Retinal pigment epithelial cell (primary cell): Measurements from ENCODE around the gene RAB30.

Source experiments
- DNase-seq: peaks from one replicate; pipeline ENCODE4 v3.0.0-alpha.2; 2010; ENCODE audit warnings: low read depth
- H3K4me3 ChIP-seq: 2 replicates; pipeline ENCODE4 v1.5.1; 2011; ENCODE audit warnings: mild to moderate bottlenecking, low read length, control low read depth, moderate library complexity
- CTCF ChIP-seq: conservative IDR thresholded peaks from 2 replicates; pipeline ENCODE4 v1.5.1; 2011; ENCODE audit warnings: low read depth, low read length, control low read depth, inconsistent platforms

The RAB30 gene

GRCh38 chr11:83004746-83005556 is 66.7 kb downstream of the RAB30 start:
- TF ChIP-seq CTCF: no peak
- no peak overlapping the region for H3K4me3 ChIP-seq
- DNase-seq: no peak

GRCh38 chr11:83002522-83002921 is 69.2 kb downstream of the RAB30 start:
- DNase-seq: no peak
- no peak for TF ChIP-seq CTCF
- H3K4me3 ChIP-seq: no peak overlapping the region

- H3K4me3 ChIP-seq: no peak overlapping the region
- no peak for DNase-seq
- TF ChIP-seq CTCF: no peak
Observed at GRCh38 chr11:83002053-83002452, 69.6 kb downstream of the RAB30 start.

- TF ChIP-seq CTCF: no peak
Observed at GRCh38 chr11:83000381-83000780, 71.3 kb downstream of the RAB30 start.

GRCh38 chr11:82999232-82999631 is 72.5 kb downstream of the RAB30 start:
- no peak for DNase-seq
- H3K4me3 ChIP-seq: no peak overlapping the region
- TF ChIP-seq CTCF: no peak

More at GRCh38 chr11:83000381-83000780, 71.3 kb downstream of the RAB30 start:
- H3K4me3 ChIP-seq: no peak overlapping the region
- no peak for DNase-seq

GRCh38 chr11:82998697-82999096 is 73.0 kb downstream of the RAB30 start:
- no peak for DNase-seq
- TF ChIP-seq CTCF: no peak
- no peak overlapping the region for H3K4me3 ChIP-seq

GRCh38 chr11:82996966-82997606 is 74.6 kb downstream of the RAB30 start:
- no peak for DNase-seq
- TF ChIP-seq CTCF: no peak
- H3K4me3 ChIP-seq: no peak overlapping the region
